ENCODE results near the gene BLMH. TPM values are rescaled to one million over a fixed set of nuclear protein-coding genes. Genes with fewer than 3 reads are reported as not detected.

Gene BLMH
- total and polyA plus RNA-seq, 9 of the 15 experiments (the other 6 are each of a cell fraction or from before 2014, with no cell fraction given): 26.0 to 118 (median 67.3) TPM

GRCh38 chr17:30275911-30276310, 15.8 kb downstream of the BLMH start:
- H3K36me3 ChIP-seq (ENCODE audit: control insufficient read depth, insufficient read depth, low read length): peaks cover 88% of the 10 kb centered on the region
- ChIA-PET CTCF (ENCODE audit: low intra/inter-chr PET ratio) (interaction anchor here (0.7 to 3.4 kb wide), 3 partner anchors 151 to 458 kb away, joined by 3 to 27 read pairs (median 25); no protein-coding TSS in a partner anchor), POLR2A (no interaction called here)
- FAIRE-seq (no peak), ATAC-seq (no peak), DNase-seq (ENCODE audit: extremely low read depth in 1 of 4, low spot score in 3 of 4) (no peak)
- H3K27ac ChIP-seq (ENCODE audit: extremely low read depth, low read depth, low read length): no peak overlapping the region
- H4K20me1 ChIP-seq (replicated peaks; ENCODE audit: control insufficient read depth, insufficient read depth, low read length): no peaks in the 10 kb centered on the region
- H3K27me3 ChIP-seq (ENCODE audit: control insufficient read depth in 2 of 2, insufficient read depth in 2 of 2, low read length in 2 of 2): no peaks in the 10 kb centered on the region
- intact Hi-C loops (cut with micrococcal nuclease) (loop anchor here (5.0 to 10.0 kb wide), 2 partner anchors 59 to 149 kb away; partner anchors contain the start of gene TMIGD1), in situ Hi-C loops (cut with MboI) (loop anchor here (10.0 kb wide), 1 partner anchor 161 kb away; the partner anchor contains the start of gene NSRP1)
- no peak overlapping the region for H2AFZ ChIP-seq (ENCODE audit: low read depth, low read length)
- no peaks in the 10 kb centered on the region for H3K9me3 ChIP-seq (replicated peaks; ENCODE audit: control insufficient read depth, insufficient read depth, low read depth, low read length)
- H3K79me2 ChIP-seq (ENCODE audit: control insufficient read depth, insufficient read depth, low read length): no peaks in the 10 kb centered on the region
- 63% methylated on average over 2 of the region's 2 CpGs for WGBS (ENCODE audit: insufficient coverage, low coverage, missing lambda C conversion rate)
- H3K9ac ChIP-seq (ENCODE audit: insufficient read depth in 1 of 2, low read depth in 2 of 2, low read length in 2 of 2): no peak overlapping the region
- BruUV-seq (replicated peaks): no TSS peak
- no peak overlapping the region for H3K4me3 ChIP-seq
- H3K4me1 ChIP-seq (replicated peaks in 1 of 2; ENCODE audit: control insufficient read depth in 2 of 2, insufficient read depth in 2 of 2, low read length in 2 of 2): no peaks in the 10 kb centered on the region
- no peaks in the 10 kb centered on the region for H3K9me1 ChIP-seq (ENCODE audit: control insufficient read depth, insufficient read depth, low read length)
- no peak overlapping the region for H3K4me2 ChIP-seq (ENCODE audit: insufficient read depth, low read length)
- no peak for TF ChIP-seq KLF10 (CRISPR knock-in tag; IDR thresholded peaks at IDR 0.05)
- no peak for TF ChIP-seq TRIM25 (IDR thresholded peaks at IDR 0.05; ENCODE audit: borderline replicate concordance)
- 0 out of 4 replicates have a peak, but pooled peaks have one; percentile 10 to 19 for TF ChIP-seq KDM1A (IDR thresholded peaks at IDR 0.05)
- TF ChIP-seq ELK3 (CRISPR knock-in tag; IDR thresholded peaks at IDR 0.05): no peak
- TF ChIP-seq ZNF197 (CRISPR knock-in tag; IDR thresholded peaks at IDR 0.05; ENCODE audit: low read depth): no peak
- no peak for TF ChIP-seq ZNF124 (CRISPR knock-in tag; IDR thresholded peaks at IDR 0.05)
- no peak for TF ChIP-seq ZNF263 (CRISPR knock-in tag; IDR thresholded peaks at IDR 0.05; ENCODE audit: borderline replicate concordance)
- TF ChIP-seq, protein P1, sequence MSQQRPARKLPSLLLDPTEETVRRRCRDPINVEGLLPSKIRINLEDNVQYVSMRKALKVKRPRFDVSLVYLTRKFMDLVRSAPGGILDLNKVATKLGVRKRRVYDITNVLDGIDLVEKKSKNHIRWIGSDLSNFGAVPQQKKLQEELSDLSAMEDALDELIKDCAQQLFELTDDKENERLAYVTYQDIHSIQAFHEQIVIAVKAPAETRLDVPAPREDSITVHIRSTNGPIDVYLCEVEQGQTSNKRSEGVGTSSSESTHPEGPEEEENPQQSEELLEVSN (IDR thresholded peaks at IDR 0.05; ENCODE audit: borderline replicate concordance in 1 of 2, extremely low read depth in 1 of 2, insufficient read depth in 1 of 2, insufficient read length in 1 of 2, low read depth in 1 of 2, low read length in 1 of 2, poor library complexity in 1 of 2, severe bottlenecking in 1 of 2): no peak

All from K562 (cell line).